M059J (cell line): ENCODE measurements around the gene TTYH2. TPM values are rescaled to one million over a fixed set of nuclear protein-coding genes. Genes with fewer than 3 reads are reported as not detected.
"Not testable (repeated sequence)": the region's sequence is repeated elsewhere in the genome, so short reads cannot be mapped to it uniquely, and the experiment has no call there.

Source experiments
- DNase-seq: peaks from one replicate; pipeline ENCODE4 v3.0.0-alpha.2; 2012; ENCODE audit warnings: low read depth
- total RNA-seq: library from RNA; depleted of rRNA; stranded (reverse); fragments of >200 nt; shearing (Covaris generic); gene quantifications from 2 replicates; pipeline ENCODE4 v1.2.3, GENCODE V29; 2014; rRNA removed

TTYH2 gene, protein sequence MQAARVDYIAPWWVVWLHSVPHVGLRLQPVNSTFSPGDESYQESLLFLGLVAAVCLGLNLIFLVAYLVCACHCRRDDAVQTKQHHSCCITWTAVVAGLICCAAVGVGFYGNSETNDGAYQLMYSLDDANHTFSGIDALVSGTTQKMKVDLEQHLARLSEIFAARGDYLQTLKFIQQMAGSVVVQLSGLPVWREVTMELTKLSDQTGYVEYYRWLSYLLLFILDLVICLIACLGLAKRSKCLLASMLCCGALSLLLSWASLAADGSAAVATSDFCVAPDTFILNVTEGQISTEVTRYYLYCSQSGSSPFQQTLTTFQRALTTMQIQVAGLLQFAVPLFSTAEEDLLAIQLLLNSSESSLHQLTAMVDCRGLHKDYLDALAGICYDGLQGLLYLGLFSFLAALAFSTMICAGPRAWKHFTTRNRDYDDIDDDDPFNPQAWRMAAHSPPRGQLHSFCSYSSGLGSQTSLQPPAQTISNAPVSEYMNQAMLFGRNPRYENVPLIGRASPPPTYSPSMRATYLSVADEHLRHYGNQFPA
- total RNA-seq = 0.15 TPM in 2 replicates

DNA sequence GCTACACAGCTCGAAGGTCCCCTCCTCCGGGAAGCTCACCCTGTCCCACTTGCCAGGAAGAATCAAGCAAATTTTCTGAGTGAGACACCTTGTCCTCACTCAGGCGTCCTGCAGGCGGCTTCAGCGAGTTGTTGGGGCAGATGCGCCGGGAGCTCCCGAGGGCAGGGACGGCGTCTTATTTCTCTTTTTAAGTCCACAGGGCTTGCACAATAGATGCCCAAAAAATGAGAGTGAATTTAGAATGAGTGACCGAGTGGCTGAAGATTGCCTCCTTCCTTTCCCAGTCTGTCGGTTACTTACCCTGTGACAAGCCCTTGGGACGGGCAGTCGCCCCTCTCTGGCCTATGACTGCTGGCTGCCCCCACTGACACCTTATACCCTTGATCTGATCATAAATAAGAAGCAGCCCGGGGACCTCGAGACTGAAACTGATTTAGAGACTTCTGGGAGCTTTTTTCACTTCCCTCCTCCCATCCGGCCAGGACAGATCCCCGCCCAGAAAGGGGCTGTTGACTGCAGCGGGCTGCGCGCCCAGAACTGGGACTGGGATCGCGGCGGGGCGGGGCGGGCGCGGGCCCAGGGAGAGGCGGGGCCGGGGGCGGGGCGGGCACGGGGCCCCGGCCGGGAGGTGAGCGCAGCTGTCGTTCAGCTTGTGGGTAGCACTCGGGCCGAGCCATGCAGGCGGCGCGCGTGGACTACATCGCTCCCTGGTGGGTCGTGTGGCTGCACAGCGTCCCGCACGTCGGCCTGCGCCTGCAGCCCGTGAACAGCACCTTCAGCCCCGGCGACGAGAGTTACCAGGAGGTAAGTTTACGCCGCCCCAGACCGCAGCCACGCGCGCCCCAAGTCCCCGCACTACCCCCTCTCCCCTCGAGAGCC is at the start of gene TTYH2:
TSS of gene TTYH2 (plus strand) at position 659 of the 879 bp plus-strand sequence. CDS start at position 676, 17 bp downstream.
- DNase-seq = peak; percentile 85

DNA sequence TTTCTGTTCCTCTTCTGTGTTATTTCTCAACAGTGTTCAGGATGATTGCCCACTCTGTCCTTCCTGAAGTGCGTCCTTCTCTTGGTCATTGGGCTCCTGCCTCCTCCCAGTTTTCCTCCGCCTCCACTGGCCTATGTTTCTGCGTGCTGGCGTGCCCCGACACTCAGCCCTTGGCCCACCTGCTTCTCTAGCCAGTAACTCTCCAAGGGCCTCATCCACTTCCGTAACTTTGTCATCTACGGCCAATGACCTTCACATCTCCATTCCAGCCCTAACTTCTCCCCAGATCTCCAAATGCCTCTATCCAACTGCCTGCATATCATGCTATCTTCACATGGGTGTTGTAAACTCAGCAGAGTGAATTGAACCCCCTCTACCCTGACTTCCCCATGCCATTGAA is 49.5 kb upstream of the TTYH2 start:
- no peak for DNase-seq

DNA sequence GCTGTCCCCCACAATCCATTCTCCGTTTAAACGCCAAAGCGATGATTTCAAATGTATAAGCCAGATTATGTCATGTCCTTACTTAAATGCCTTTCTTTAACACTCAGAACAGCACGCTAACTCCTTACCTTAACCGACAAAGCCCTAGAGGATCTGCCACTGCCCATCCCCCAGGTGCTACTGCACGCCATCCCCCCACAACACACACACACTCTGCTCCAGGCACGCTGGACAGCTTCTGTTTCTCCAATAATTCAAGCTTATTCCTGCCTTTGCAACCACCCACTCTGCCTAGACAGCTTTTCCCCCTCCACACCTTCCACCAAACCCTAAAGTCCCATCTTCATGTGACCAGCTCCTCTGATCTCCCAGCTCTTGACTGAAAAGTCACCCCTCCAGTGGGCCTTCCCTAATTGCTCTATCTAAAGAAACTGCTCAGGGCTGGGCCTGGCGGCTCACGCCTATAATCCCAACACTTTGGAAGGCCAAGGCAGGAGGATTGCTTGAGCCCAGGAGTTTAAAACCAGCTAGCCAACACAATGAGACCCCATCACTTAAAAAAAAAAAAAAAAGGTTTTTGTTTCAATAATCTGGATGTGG is 48.8 kb upstream of the TTYH2 start:
- DNase-seq = no peak

DNA sequence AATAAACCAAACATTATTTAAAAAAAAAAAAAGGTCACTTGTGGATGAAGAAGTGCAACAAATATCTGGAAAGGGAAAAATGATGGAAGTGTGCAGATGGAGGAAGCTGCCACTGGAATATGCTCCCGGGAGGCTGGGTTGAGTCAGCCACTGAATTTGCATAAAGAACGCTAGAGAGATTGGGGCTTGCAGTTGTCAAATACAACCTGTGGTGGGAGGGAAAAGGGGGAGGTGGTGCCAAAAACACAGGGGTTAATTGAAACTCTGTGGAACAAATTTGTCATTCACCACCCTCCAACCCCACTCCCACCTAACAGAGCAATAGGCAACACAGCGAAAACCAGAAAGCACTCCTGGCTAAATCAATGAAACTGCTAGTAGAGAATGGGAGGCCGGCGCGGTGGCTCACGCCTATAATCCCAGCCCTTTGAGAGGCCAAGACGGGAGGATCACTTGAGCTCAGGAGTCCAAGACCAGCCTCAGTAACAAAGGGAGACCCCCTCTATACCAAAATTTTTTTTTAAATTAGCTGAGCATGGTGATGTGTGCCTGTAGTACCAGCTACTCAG is 47.5 kb upstream of the TTYH2 start:
- no peak for DNase-seq

DNA sequence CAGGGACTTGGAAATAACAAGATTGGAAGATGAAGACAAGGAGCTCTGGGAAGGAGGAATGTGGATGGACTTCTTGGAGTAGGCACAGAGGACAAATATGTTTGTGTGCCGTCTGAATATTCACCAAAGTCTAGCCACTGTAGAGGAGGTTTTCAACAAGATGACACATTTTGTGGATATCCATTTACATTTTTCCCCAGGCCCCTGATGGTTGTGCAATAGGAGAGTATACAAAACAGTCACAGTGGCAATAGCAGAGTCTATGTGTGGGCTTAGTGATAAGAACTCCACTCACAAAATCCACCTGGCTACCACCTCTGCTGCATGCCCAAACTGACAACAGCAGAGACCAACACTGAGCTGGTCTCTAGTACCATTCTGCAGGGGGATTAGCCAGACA is 42.4 kb upstream of the TTYH2 start:
- DNase-seq = no peak

DNA sequence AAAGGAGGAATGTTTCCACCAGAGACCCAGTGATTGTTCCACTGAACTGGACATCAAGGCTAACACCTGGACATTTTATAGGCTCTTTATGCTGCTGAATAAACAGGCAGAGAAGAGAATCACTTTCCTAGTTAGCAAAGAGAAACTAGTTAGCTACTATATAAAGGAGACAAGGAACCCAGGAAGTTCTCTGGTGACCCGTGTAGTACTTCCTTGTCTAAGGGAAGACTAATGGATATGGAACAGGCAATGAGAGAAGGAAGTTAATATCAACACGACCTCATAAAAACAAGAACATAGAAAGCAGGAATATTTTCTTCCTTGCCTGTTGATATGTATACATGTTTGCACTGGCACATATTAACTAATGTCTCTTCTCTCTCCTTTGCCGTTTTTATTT is 40.7 kb upstream of the TTYH2 start:
- no peak for DNase-seq

DNA sequence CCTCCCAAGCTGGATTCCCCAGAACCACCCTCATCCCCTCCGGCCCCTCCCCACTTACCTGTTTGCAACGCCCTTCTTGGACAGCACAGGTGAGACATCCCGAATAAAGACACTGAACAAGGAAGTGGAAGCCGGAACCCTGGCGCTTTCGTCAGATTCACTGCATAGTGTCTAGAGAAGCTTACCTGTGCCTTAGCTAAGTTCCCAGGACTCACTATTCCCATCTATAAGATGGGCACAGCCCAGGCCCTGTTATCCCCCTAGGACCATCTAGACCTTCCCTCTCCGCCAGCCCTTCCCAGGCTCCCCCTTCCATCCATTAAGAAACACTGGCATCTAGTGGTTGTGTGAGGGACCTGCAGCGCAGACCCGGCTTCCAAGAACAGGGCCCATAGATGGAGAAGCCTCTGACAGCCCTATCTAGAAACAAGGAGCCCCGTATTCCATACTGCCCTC is 36.8 kb upstream of the TTYH2 start:
- peak; percentile 53 for DNase-seq

DNA sequence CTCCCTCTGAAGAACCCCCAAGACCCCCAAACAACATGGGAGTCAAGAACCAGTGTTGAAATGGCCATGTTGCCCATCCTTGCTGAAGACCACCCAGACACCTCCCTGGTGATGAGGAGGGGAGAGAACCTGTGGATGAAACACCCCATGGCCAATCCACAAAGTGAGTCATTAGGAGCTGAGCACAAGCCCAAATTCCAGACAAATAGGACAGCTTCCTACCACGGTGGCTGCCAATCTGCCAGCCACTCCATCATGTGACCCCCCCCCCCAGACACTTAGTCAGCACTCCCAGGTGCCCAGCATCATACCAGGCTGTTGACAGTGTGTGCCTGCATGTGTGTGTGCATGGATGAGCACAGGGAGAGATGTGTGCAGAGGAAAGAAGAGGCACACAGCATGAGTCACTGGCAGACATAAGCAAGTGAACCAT is 36.3 kb upstream of the TTYH2 start:
- DNase-seq = peak; percentile 68

DNA sequence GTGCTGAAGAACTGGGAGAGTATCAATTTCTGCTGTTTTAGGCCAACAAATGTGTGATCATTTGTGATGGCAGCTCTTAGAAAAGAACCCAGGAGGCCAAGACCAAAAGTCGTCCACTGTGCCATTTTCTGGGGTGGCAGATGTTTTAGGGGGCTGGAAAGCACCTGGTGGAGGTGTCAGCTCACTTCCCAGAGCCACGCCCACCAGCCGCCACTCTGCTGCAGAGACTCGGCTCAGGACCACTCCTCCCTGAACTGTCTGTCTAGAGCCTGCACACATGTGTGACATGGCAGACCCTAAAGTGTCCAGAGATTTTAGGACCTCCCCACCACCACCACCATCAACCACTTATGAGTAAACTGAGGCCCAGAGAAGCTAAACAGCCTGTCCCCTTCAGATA is 33.8 kb upstream of the TTYH2 start:
- no peak for DNase-seq

DNA sequence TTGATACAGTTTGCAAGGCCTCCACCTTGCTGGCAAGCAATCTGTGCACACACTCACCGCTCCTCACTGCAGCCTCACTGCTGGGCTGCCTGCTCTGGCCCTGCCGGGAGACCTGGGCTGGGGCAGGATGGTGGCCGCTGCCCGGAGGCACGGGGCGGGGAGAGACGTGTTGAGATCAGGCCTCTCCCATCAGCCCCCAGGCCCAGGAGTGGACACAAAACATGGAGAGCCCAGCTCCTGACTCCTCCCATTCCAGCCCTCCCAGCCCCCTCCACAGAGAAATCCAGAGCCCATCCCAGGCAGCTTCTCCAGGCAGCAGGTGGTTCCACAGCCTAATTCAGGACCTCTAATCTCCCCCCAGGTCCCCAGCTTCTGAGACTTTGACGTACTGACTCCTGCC is 33.0 kb upstream of the TTYH2 start:
- no peak for DNase-seq

DNA sequence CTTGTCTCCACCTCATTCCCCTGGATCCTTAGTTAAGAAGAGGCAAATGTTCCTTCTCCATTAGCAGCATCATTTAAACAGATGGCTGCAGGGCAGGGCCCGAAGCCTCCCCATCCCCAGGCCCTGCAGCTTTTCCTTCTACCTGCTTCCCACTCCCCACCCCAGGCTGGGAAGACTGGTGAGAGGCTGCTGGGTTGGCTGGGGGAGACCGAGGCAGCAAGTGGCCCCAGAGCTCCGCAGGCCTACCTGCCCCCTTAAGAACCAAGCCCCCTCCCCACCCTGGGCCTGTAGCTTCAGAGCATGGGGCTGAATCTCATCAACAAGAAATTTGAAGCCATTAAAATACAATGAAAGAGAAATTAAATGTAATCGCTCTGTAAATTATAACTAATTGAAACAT is 32.0 kb upstream of the TTYH2 start:
- no peak for DNase-seq

DNA sequence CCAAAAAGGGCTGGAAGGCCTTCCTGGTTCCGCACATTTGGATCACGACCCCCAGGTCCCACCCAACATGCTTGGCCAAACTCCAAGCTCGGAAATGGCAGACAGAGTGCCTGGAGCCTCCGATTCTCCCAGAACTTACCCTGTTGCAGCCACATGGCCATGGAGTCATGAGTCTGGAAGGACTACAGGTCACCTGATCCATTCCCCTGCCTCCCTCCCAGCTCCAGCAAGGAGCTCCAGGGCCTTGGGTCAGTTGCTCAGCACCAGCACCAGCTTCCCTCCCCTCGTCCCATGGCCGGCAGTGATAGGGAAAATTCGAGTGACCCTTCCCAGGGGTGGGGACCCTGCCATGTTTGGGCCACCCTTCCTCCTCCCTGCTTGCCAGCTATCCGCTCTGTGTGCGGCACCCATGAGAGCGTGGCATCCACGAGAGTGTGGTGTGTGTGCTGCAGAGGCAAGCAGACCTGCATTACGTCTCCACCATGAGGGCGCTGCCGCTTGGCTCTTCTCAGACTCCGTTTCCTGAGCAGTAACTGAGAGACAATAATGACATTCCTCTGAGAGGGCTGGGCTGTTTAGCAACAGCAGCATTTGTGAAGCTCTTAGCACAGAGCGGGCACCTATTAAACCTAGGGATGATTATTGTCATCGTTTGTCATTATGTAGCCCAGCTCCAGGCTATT is 31.2 kb upstream of the TTYH2 start:
- no peak for DNase-seq

DNA sequence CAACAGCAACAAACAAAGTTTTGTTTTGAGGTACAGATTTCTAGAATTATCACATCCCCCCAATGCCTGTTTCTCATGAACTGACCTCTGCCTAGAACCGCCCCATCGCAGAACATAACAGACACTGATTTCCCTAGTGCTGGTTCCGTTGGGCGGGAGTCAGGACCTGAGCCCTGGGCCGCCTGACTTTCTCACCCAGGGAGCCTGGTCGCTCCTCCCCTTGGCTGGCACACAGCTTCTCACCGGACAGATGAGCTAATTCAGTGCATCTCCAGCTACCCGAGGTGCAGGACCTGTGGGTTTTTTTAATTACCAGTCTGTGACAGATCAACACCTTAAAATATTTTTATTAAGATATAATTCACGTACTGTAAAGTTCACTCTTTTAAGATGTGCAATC is 30.0 kb upstream of the TTYH2 start:
- no peak for DNase-seq

DNA sequence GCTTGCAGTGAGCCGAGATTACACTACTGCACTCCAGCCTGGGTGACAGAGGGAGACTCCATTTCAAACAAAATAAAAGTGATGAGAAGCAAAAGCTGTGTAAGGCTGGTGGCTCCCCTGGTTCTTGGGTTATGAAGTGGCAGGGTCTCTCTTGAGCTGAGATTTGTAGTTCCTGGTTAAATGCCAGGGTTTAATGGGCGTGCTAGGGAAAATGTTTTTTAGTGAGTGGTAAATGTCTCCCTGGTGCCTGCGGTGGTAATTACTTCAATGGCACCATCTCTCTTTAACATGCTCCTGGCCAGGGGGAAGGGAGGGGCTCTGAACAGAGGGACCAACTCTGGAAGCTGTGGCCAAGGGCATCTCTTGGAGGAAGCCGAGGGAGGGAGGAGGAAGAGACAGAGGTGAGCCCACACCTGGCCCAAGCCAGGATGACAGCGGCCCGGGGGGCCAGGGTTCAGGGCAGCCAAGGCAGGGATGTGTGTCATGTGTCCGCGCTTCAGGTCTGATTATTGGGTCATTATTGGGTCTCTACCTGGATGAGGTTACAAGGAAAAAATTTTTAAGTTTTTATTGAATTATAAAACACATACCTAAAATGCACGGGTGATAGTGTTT is 27.7 kb upstream of the TTYH2 start:
- DNase-seq = no peak

DNA sequence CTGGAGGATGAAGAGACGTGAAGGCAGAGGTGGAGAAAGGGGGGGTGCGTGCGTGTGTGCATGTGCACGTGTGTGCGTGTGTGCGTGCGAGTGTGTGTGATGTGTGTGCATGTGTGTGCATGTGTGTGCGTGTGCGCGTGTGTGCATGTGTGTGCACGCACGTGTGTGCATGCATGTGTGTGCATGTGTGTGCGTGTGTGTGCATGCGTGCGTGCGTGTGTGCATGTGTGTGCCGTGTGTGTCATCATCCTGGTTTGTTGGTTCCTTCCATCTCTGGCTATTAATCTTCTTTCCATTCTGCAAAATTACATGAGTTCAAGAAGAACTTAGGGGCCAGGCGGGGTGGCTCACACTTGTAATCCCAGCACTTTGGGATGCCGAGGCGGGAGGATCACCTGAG is 26.9 kb upstream of the TTYH2 start:
- no peak for DNase-seq

DNA sequence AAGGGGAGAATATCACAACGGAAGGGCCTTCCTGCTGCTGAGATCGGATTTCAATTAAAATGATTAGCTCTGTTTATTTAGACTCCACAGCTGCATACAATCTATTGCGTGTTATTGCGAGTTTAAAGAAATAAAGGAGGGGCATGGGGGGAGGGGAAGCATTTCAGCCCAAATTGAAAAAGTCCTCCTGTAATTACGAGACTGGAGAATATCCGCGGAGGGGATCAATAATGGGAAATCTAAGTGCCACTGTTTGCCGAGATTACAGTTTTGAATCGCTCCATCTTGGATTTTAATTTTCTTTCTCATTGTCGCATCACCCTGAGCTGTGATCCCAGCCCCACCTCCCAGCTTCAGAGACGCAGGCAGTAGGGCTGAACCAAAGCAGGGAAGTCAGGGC is 25.6 kb upstream of the TTYH2 start:
- no peak for DNase-seq

DNA sequence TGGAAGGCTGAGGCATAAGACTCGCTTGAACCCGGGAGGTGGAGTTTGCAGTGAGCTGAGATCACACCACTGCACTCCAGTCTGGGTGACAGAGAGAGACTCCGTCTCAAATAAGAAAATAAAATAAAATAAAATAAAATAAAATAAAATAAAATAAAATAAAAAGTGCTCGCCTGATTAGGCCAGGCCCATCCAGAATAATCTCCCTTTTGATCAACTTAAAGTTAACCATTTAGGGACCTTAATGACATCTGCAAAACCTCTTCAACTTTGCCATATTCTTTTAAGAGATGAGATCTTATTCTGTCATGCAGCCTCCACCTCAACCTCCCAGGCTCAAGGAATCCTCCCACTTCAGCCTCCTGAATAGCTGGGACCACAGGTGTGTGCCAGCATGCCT is 24.7 kb upstream of the TTYH2 start:
- DNase-seq = not testable (repeated sequence)

DNA sequence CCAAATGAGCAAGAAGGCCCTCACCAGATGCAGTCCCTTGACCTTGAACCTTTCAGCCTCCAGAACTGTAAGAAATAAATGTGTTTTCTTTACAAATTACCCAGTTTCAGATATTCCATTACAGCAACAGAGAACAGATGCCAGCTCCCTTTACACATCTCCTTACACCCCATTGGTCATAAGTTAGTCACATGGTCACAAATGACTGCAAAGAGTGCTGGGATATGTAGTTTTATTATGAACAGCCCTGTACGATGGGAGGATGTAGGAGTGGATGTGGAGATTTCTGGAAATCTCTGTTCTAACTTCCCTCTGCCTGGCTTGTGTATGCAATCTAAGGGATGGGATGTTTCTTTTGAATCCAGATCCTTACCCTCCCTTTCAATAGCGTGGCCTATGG is 23.2 kb upstream of the TTYH2 start:
- DNase-seq = peak; percentile 51

DNA sequence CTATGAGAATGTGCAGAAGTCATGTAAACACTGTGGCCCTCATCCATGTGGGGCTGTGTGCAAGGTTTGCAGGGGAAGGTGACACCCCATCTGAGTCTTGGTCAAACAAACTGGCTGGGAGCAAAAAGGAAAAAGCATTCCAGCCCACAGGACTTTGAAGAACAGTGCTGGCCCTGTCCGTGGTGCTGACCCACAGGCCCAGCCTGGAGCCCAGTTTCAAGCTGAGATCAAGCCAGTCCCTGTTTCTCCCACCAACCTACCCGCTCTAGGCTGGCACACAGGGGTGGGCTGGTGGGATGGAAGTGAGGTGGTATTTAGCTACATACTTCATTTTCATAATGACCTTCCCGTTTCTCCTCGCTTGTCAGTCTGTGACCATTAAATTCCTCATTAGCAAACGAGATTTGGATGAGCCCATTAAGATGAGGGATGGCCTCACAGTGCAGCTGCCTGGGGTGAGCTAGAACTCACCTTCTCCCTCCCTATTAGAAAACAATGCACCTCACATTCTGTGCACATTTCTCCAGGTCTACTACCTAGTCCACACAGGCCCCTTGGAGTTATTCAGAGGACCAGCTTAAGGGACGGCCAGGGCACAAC is 22.5 kb upstream of the TTYH2 start:
- no peak for DNase-seq
